ENCODE data around the gene PLCB1. TPM values are rescaled to one million over a fixed set of nuclear protein-coding genes. Genes with fewer than 3 reads are reported as not detected.

The PLCB1 gene
- total and polyA plus RNA-seq, 2 experiments from 2014 or later = 6.7 to 20.5 TPM

DNA sequence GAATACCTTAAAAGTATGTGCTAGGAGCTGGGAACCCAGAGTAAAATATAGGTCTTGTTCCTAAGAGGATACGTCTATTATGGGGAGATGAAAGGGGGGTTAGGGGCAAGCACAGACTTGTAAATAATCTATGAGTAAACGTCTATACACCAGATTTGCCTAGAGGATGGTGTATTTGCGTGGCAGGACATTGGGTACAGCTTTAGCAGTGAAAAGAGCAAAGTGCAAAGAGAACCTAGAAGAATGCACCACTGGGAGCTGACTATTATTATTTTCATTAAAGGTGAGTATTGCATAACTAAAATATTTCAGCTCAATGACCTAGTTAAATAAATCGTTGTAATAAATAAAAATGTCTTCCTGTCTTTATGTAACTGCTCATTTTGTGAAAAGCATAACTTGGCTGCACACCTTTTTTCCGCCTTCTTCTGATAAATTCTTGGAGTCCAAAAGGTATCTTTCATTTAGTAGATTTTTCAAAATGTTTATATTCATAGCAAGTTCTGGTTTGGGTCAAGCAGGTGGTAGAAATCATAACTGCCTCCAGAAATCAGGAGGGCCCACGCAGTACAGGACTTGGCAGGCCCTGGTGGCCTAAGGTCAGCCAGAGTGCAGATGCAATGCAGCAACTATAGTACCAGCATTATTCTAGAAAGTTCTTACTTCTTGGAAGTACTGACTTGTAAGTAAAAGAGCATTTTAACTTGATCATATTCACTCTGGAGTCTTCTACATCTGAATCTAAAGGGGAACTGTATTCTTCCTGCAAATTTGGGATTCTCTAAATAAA, 357.2 kb downstream of the PLCB1 start:
- Histone ChIP-seq H3K79me2 (no peaks in the 10 kb centered on the region), H3K27me3 (no peaks in the 10 kb centered on the region), H3K4me2 (no peak overlapping the region), H3K4me3 (no peak overlapping the region), H3K9me2 (replicated peaks; ENCODE audit: insufficient read depth) (no peaks in the 10 kb centered on the region), H4K20me1 (ENCODE audit: insufficient read depth, poor library complexity, severe bottlenecking) (no peaks in the 10 kb centered on the region), H3K27ac (no peak overlapping the region), H3K4me1 (ENCODE audit: insufficient read depth) (no peaks in the 10 kb centered on the region), H2AFZ (no peak overlapping the region), H3K9me3 (ENCODE audit: low read depth) (no peaks in the 10 kb centered on the region), H3K36me3 (replicated peaks; ENCODE audit: insufficient read depth, low read depth) (no peaks in the 10 kb centered on the region)
- TF ChIP-seq EZH2 (IDR thresholded peaks at IDR 0.05; ENCODE audit: borderline replicate concordance) (no peak), EZH2phosphoT487 (IDR thresholded peaks at IDR 0.05; ENCODE audit: low read depth, severe bottlenecking, unreplicated experiment) (no peak)
- TF ChIP-seq, protein P1, sequence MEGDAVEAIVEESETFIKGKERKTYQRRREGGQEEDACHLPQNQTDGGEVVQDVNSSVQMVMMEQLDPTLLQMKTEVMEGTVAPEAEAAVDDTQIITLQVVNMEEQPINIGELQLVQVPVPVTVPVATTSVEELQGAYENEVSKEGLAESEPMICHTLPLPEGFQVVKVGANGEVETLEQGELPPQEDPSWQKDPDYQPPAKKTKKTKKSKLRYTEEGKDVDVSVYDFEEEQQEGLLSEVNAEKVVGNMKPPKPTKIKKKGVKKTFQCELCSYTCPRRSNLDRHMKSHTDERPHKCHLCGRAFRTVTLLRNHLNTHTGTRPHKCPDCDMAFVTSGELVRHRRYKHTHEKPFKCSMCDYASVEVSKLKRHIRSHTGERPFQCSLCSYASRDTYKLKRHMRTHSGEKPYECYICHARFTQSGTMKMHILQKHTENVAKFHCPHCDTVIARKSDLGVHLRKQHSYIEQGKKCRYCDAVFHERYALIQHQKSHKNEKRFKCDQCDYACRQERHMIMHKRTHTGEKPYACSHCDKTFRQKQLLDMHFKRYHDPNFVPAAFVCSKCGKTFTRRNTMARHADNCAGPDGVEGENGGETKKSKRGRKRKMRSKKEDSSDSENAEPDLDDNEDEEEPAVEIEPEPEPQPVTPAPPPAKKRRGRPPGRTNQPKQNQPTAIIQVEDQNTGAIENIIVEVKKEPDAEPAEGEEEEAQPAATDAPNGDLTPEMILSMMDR (IDR thresholded peaks at IDR 0.05; ENCODE audit: poor library complexity) = no peak
- WGBS (ENCODE audit: low lambda C conversion rate, missing lambda C conversion rate) = 78% methylated on average over 6 of the region's 6 CpGs
- no peak for DNase-seq (ENCODE audit: low spot score)

DNA sequence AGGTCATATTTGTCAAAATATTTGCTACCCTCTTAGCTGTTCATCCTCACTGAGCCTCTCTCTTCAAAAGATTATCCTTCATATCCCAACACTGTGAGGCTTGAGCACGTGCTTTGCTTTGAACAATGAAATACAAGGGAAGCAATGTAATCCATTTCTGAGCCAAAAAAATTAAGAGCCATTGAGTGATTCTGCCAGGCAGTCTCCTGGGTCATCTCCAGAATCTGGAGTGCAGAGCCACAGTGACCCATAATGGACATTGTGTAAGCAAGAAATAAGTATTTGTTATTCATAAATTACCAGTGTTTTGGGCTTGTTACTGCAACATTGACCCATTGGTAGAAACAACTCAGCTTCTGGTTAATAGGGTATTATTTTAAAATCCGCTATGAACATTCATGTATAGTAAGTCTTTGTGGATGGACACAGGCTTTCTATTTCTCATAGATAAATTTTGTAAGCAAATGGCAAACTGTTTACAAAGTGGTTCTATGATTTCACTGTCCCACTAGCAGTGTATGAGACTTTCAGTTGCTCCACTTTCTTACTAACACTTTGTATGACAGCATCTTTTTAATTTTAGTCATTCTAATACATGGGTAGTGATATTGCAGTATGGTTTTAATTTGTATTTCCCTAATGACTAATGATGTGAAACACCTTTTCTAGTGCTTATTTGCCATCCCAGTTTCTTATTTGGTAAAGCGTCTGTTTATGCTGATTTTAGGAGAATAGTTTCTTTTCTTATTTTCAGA, 358.2 kb downstream of the PLCB1 start:
- no peak for DNase-seq (ENCODE audit: low spot score)
- TF ChIP-seq, protein P1 (IDR thresholded peaks at IDR 0.05; ENCODE audit: poor library complexity) = no peak
- TF ChIP-seq EZH2phosphoT487 (IDR thresholded peaks at IDR 0.05; ENCODE audit: low read depth, severe bottlenecking, unreplicated experiment) (no peak), EZH2 (IDR thresholded peaks at IDR 0.05; ENCODE audit: borderline replicate concordance) (no peak)
- H3K27ac ChIP-seq = no peak overlapping the region
- H3K79me2 ChIP-seq = no peaks in the 10 kb centered on the region
- H3K4me3 ChIP-seq = no peak overlapping the region
- H3K4me1 ChIP-seq (ENCODE audit: insufficient read depth) = no peaks in the 10 kb centered on the region
- H4K20me1 ChIP-seq (ENCODE audit: insufficient read depth, poor library complexity, severe bottlenecking) = no peaks in the 10 kb centered on the region
- no peak overlapping the region for H2AFZ ChIP-seq
- H3K4me2 ChIP-seq = no peak overlapping the region
- no peaks in the 10 kb centered on the region for H3K27me3 ChIP-seq
- H3K36me3 ChIP-seq (replicated peaks; ENCODE audit: insufficient read depth, low read depth) = no peaks in the 10 kb centered on the region
- no peaks in the 10 kb centered on the region for H3K9me3 ChIP-seq (ENCODE audit: low read depth)
- 88% methylated on average over 3 of the region's 3 CpGs for WGBS (ENCODE audit: low lambda C conversion rate, missing lambda C conversion rate)
- H3K9me2 ChIP-seq (replicated peaks; ENCODE audit: insufficient read depth) = no peaks in the 10 kb centered on the region

DNA sequence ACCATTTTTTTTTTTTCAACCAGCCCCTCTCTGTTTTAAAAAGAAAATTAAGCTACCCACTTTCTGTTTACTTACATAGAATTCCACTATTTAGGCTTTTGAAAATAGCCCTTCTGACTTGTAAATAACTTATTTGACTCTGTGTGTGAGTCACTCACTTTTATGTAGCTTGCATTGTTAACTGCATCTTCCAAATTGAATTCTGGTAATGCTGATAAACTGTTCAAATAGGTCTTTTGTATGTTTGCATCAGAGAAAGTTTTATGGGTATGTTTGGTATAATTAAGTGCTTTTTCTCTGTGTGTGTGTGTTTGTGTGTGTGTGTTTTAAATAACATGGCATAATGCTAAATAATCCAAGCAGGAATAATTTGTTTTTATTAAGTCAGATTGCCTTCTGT, 360.1 kb downstream of the PLCB1 start:
- H4K20me1 ChIP-seq (ENCODE audit: insufficient read depth, poor library complexity, severe bottlenecking) = no peaks in the 10 kb centered on the region
- H3K27ac ChIP-seq = no peak overlapping the region
- no peak overlapping the region for H3K4me3 ChIP-seq
- no peaks in the 10 kb centered on the region for H3K36me3 ChIP-seq (replicated peaks; ENCODE audit: insufficient read depth, low read depth)
- H3K79me2 ChIP-seq = no peaks in the 10 kb centered on the region
- H3K4me1 ChIP-seq (ENCODE audit: insufficient read depth) = no peaks in the 10 kb centered on the region
- H3K9me3 ChIP-seq (ENCODE audit: low read depth) = no peaks in the 10 kb centered on the region
- no peaks in the 10 kb centered on the region for H3K9me2 ChIP-seq (replicated peaks; ENCODE audit: insufficient read depth)
- H3K4me2 ChIP-seq = no peak overlapping the region
- TF ChIP-seq, protein P1 (IDR thresholded peaks at IDR 0.05; ENCODE audit: poor library complexity) = no peak
- TF ChIP-seq EZH2 (IDR thresholded peaks at IDR 0.05; ENCODE audit: borderline replicate concordance) (no peak), EZH2phosphoT487 (IDR thresholded peaks at IDR 0.05; ENCODE audit: low read depth, severe bottlenecking, unreplicated experiment) (no peak)
- no peak for DNase-seq (ENCODE audit: low spot score)
- no peak overlapping the region for H2AFZ ChIP-seq
- H3K27me3 ChIP-seq = no peaks in the 10 kb centered on the region

Measured in hepatocyte (in vitro differentiated cells).